GM23248 (cell line): ENCODE measurements around the gene OLFML2B. TPM values are rescaled to one million over a fixed set of nuclear protein-coding genes. Genes with fewer than 3 reads are reported as not detected.
"Not testable (repeated sequence)": the region's sequence is repeated elsewhere in the genome, so short reads cannot be mapped to it uniquely, and the experiment has no call there.

Experiments used
- DNase-seq: peaks from one replicate; pipeline ENCODE4 v3.0.0-alpha.2; 2015
- H2AFZ ChIP-seq: fragments of 200-600 bp; sonication (generic); 2 replicates; pipeline ENCODE4 v1.6.1; 2016; ENCODE audit warnings: antibody characterized with exemption
- H3F3A ChIP-seq: fragments of 200-600 bp; sonication (generic); 2 replicates; pipeline ENCODE4 v1.6.1; 2016; ENCODE audit warnings: mild to moderate bottlenecking, antibody characterized with exemption, mixed run types; ENCODE audit not compliant: insufficient read depth
- H3K27ac ChIP-seq: fragments of 200-600 bp; sonication (generic); 2 replicates; pipeline ENCODE4 v1.5.1; 2016; ENCODE audit warnings: mild to moderate bottlenecking
- H3K27me3 ChIP-seq: fragments of 200-600 bp; sonication (generic); replicated peaks from 2 replicates; pipeline ENCODE4 v1.6.1; 2016; ENCODE audit warnings: mild to moderate bottlenecking; ENCODE audit not compliant: insufficient read depth
- H3K36me3 ChIP-seq: fragments of 200-600 bp; sonication (generic); 2 replicates; pipeline ENCODE4 v1.6.1; 2016; ENCODE audit warnings: low read depth, mild to moderate bottlenecking
- H3K4me1 ChIP-seq: fragments of 200-600 bp; sonication (generic); 2 replicates; pipeline ENCODE4 v1.6.1; 2016; ENCODE audit warnings: mild to moderate bottlenecking; ENCODE audit not compliant: insufficient read depth
- H3K4me2 ChIP-seq: fragments of 200-600 bp; sonication (generic); one replicate; pipeline ENCODE4 v1.6.1; 2016; ENCODE audit warnings: mild to moderate bottlenecking; ENCODE audit not compliant: unreplicated experiment
- H3K4me3 ChIP-seq: fragments of 200-600 bp; sonication (generic); 2 replicates; pipeline ENCODE4 v1.5.1; 2016; ENCODE audit warnings: mild to moderate bottlenecking
- H3K79me2 ChIP-seq: fragments of 200-600 bp; sonication (generic); 2 replicates; pipeline ENCODE4 v1.6.1; 2016; ENCODE audit warnings: mild to moderate bottlenecking; ENCODE audit not compliant: insufficient read depth
- H3K9ac ChIP-seq: fragments of 200-600 bp; sonication (generic); 2 replicates; pipeline ENCODE4 v1.6.1; 2016; ENCODE audit warnings: mild to moderate bottlenecking
- H3K9me2 ChIP-seq: fragments of 200-600 bp; sonication (generic); 2 replicates; pipeline ENCODE4 v1.6.1; 2016; ENCODE audit warnings: mixed run types, mild to moderate bottlenecking, moderate library complexity; ENCODE audit not compliant: insufficient read depth
- H3K9me3 ChIP-seq: fragments of 200-600 bp; sonication (generic); one replicate; pipeline ENCODE4 v1.6.1; 2017; ENCODE audit warnings: low read depth
- H4K20me1 ChIP-seq: fragments of 200-600 bp; sonication (generic); 2 replicates; pipeline ENCODE4 v1.6.0; 2016; ENCODE audit not compliant: insufficient read depth
- EZH2 ChIP-seq: fragments of 200-600 bp; sonication (generic); IDR thresholded peaks from 2 replicates; pipeline ENCODE4 v1.6.1; 2018; ENCODE audit warnings: antibody characterized with exemption, mild to moderate bottlenecking; ENCODE audit not compliant: insufficient read depth, poor library complexity, severe bottlenecking
- EZH2phosphoT487 ChIP-seq: fragments of 200-600 bp; sonication (generic); IDR thresholded peaks from 2 replicates; pipeline ENCODE4 v1.6.1; 2018; ENCODE audit warnings: antibody characterized with exemption, moderate library complexity, mild to moderate bottlenecking, low read depth; ENCODE audit not compliant: insufficient read depth
- WGBS, 2 experiments: methylation state at CpG; one replicate each; pipeline ENCODE4 v1.1.6; 2015 to 2017; ENCODE audit warnings: low lambda C conversion rate in 2 of 2, low coverage in 1 of 2; ENCODE audit errors: missing lambda C conversion rate in 2 of 2; 5-methylcytosine and 5-hydroxymethylcytosine counted together
- in situ Hi-C: fragments of 300-500 bp; cut with MboI; formaldehyde crosslinking; loops from 2 replicates; pipeline ENCODE4 v1.15.0; 2020
- polyA plus RNA-seq: library from polyadenylated mRNA; unstranded; fragments of >200 nt; fragmentation: Nextera tagmentation; extraction: Ambion mirVana; gene quantifications from 2 replicates; pipeline ENCODE4 v1.2.1, GENCODE V29; 2016
- total RNA-seq: library from RNA; depleted of rRNA; stranded (reverse); fragments of >200 nt; shearing (Covaris generic); gene quantifications from 2 replicates; pipeline ENCODE4 v1.2.3, GENCODE V29; 2014

OLFML2B gene
- total and polyA plus RNA-seq, 2 experiments from 2014 or later: 0.98 to 1.1 TPM

GRCh38 chr1:162056043-162056442 lies 32.4 kb upstream of the OLFML2B start:
- H2AFZ ChIP-seq: peak overlapping the region; percentile 32; the same call in 1 of the 2 replicates
- no peak overlapping the region for H3K27ac ChIP-seq
- 27 to 33% methylated on average over 3 of the region's 3 CpGs for WGBS, 2 experiments
- H3K9ac ChIP-seq: no peak overlapping the region
- no peaks in the 10 kb centered on the region for H3K36me3 ChIP-seq
- no peaks in the 10 kb centered on the region for H4K20me1 ChIP-seq
- H3K79me2 ChIP-seq: no peaks in the 10 kb centered on the region
- peak; percentile 82 for DNase-seq
- no peaks in the 10 kb centered on the region for H3K9me3 ChIP-seq
- no peaks in the 10 kb centered on the region for H3K9me2 ChIP-seq
- no peak overlapping the region for H3K4me3 ChIP-seq
- peaks cover 9% of the 10 kb centered on the region; the same call in 1 of the 2 replicates for H3K4me1 ChIP-seq
- H3K4me2 ChIP-seq: no peak overlapping the region
- in situ Hi-C loops: loop anchor here (10.0 kb wide), 2 partner anchors 209 to 329 kb away; partner anchors contain the start of gene C1orf226
- H3K27me3 ChIP-seq: no peaks in the 10 kb centered on the region
- no peak for TF ChIP-seq EZH2
- TF ChIP-seq EZH2phosphoT487: no peak
- peaks cover 5% of the 10 kb centered on the region; the same call in 1 of the 2 replicates for H3F3A ChIP-seq

- no peak overlapping the region for H3K9ac ChIP-seq
- H3K4me2 ChIP-seq: no peak overlapping the region
- H2AFZ ChIP-seq: no peak overlapping the region
These were observed 31.4 kb upstream of the OLFML2B start for GRCh38 chr1:162055062-162055461.

GRCh38 chr1:162053949-162054348 lies 30.3 kb upstream of the OLFML2B start:
- H3K36me3 ChIP-seq, H3K9me2 ChIP-seq, H3K27ac ChIP-seq, H3K4me1 ChIP-seq, H3K4me3 ChIP-seq, H3F3A ChIP-seq, H3K4me2 ChIP-seq, H3K9ac ChIP-seq, DNase-seq, H3K27me3 ChIP-seq, H4K20me1 ChIP-seq, H3K79me2 ChIP-seq, H2AFZ ChIP-seq, H3K9me3 ChIP-seq: not testable (repeated sequence)
- in situ Hi-C loops: loop anchor here (10.0 kb wide), 2 partner anchors 211 to 331 kb away; partner anchors contain the start of gene C1orf226
- 95% methylated on average over 3 of the region's 3 CpGs; no CpG with 5 or more reads in 1 of the 2 experiments for WGBS, 2 experiments

More at GRCh38 chr1:162055062-162055461, 31.4 kb upstream of the OLFML2B start:
- peak; percentile 88 for DNase-seq
- H4K20me1 ChIP-seq: no peaks in the 10 kb centered on the region
- H3F3A ChIP-seq: peaks cover 5% of the 10 kb centered on the region; the same call in 1 of the 2 replicates
- H3K4me3 ChIP-seq: no peak overlapping the region
- no peaks in the 10 kb centered on the region for H3K9me3 ChIP-seq
- H3K27ac ChIP-seq: peak overlapping the region; percentile 15; the same call in 1 of the 2 replicates
- 6 to 8% methylated on average over 3 of the region's 3 CpGs for WGBS, 2 experiments
- no peaks in the 10 kb centered on the region for H3K36me3 ChIP-seq
- TF ChIP-seq EZH2 (no peak), EZH2phosphoT487 (no peak)
- H3K27me3 ChIP-seq: no peaks in the 10 kb centered on the region
- in situ Hi-C loops: loop anchor here (10.0 kb wide), 2 partner anchors 210 to 330 kb away; partner anchors contain the start of gene C1orf226
- H3K79me2 ChIP-seq: no peaks in the 10 kb centered on the region
- no peaks in the 10 kb centered on the region for H3K9me2 ChIP-seq
- peaks cover 9% of the 10 kb centered on the region; the same call in 1 of the 2 replicates for H3K4me1 ChIP-seq

- Histone ChIP-seq H3F3A (no peaks in the 10 kb centered on the region), H3K4me1 (no peaks in the 10 kb centered on the region), H4K20me1 (no peaks in the 10 kb centered on the region), H3K79me2 (no peaks in the 10 kb centered on the region), H3K27me3 (0 out of 2 replicates have a peak, but pooled peaks cover 9% of the 10 kb centered on the region), H2AFZ (no peak overlapping the region), H3K4me3 (no peak overlapping the region), H3K9me2 (no peaks in the 10 kb centered on the region), H3K36me3 (no peaks in the 10 kb centered on the region), H3K4me2 (no peak overlapping the region), H3K9me3 (no peaks in the 10 kb centered on the region), H3K9ac (no peak overlapping the region), H3K27ac (no peak overlapping the region)
- TF ChIP-seq EZH2phosphoT487: no peak
- TF ChIP-seq EZH2: no peak
- in situ Hi-C loops: no loop called here
- no peak for DNase-seq
- WGBS, 2 experiments: 31 to 41% methylated on average over 1 of the region's 1 CpG
These were observed 23.3 kb upstream of the OLFML2B start for GRCh38 chr1:162046921-162047320.

GRCh38 chr1:162042361-162042760 lies 18.7 kb upstream of the OLFML2B start:
- Histone ChIP-seq H3K27me3 (no peaks in the 10 kb centered on the region), H3K36me3 (no peaks in the 10 kb centered on the region), H2AFZ (no peak overlapping the region), H3K4me1 (no peaks in the 10 kb centered on the region), H3K79me2 (no peaks in the 10 kb centered on the region), H3K9me2 (no peaks in the 10 kb centered on the region), H3K9ac (no peak overlapping the region), H3K9me3 (no peaks in the 10 kb centered on the region), H3F3A (no peaks in the 10 kb centered on the region), H3K27ac (no peak overlapping the region), H3K4me3 (no peak overlapping the region), H4K20me1 (no peaks in the 10 kb centered on the region), H3K4me2 (no peak overlapping the region)
- 52 to 66% methylated on average over 1 of the region's 1 CpG for WGBS, 2 experiments
- in situ Hi-C loops: no loop called here
- no peak for DNase-seq
- no peak for TF ChIP-seq EZH2phosphoT487
- no peak for TF ChIP-seq EZH2
